Measurements from ENCODE around the gene CROCC.
"Not testable (repeated sequence)": the region's sequence is repeated elsewhere in the genome, so short reads cannot be mapped to it uniquely, and the experiment has no call there.

Gene CROCC

GRCh38 chr1:16921391-16922185, at the start of gene CROCC:
Gene CROCC, plus strand, starts transcription at chr1:16921931. Its CDS starts 88 bp downstream, at chr1:16922019.
- Histone ChIP-seq H3K4me3 (ENCODE audit: low read depth, low read length) (peak within 1 kb of the TSS; percentile 64), H3K9me3 (ENCODE audit: control insufficient read depth, insufficient read depth, low read length) (no peaks in the 10 kb centered on the region), H3K27ac (ENCODE audit: low read depth, low read length) (peak within 1 kb of the TSS; percentile 65), H3K4me1 (ENCODE audit: control insufficient read depth, insufficient read depth, low read length) (peaks cover 14% of the 10 kb centered on the region), H3K9ac (ENCODE audit: low read depth, low read length) (peak within 1 kb of the TSS; percentile 7; the same call in 1 of the 2 replicates), H3K36me3 (ENCODE audit: control insufficient read depth, insufficient read depth, low read length) (peaks cover 11% of the 10 kb centered on the region), H3K27me3 (ENCODE audit: control insufficient read depth, insufficient read depth, low read length) (no peaks in the 10 kb centered on the region)

GRCh38 chr1:16872152-16873075, 49.3 kb upstream of the CROCC start:
- Histone ChIP-seq H3K27me3 (ENCODE audit: control insufficient read depth, insufficient read depth, low read length) (peaks cover 31% of the 10 kb centered on the region), H3K27ac (ENCODE audit: low read depth, low read length) (peak overlapping the region; percentile 40), H3K4me3 (ENCODE audit: low read depth, low read length) (peak overlapping the region; percentile 83)
- not testable (repeated sequence) for H3K9me3 ChIP-seq (ENCODE audit: control insufficient read depth, insufficient read depth, low read length); H3K36me3 ChIP-seq (ENCODE audit: control insufficient read depth, insufficient read depth, low read length); H3K9ac ChIP-seq (ENCODE audit: low read depth, low read length); H3K4me1 ChIP-seq (ENCODE audit: control insufficient read depth, insufficient read depth, low read length)

GRCh38 chr1:16873076-16873879, 48.5 kb upstream of the CROCC start:
- not testable (repeated sequence) for H3K27ac ChIP-seq (ENCODE audit: low read depth, low read length); H3K4me1 ChIP-seq (ENCODE audit: control insufficient read depth, insufficient read depth, low read length); H3K9ac ChIP-seq (ENCODE audit: low read depth, low read length); H3K36me3 ChIP-seq (ENCODE audit: control insufficient read depth, insufficient read depth, low read length); H3K9me3 ChIP-seq (ENCODE audit: control insufficient read depth, insufficient read depth, low read length)
- Histone ChIP-seq H3K27me3 (ENCODE audit: control insufficient read depth, insufficient read depth, low read length) (peaks cover 31% of the 10 kb centered on the region), H3K4me3 (ENCODE audit: low read depth, low read length) (peak overlapping the region; percentile 83)

- H3K4me1 ChIP-seq (ENCODE audit: control insufficient read depth, insufficient read depth, low read length); H3K27ac ChIP-seq (ENCODE audit: low read depth, low read length); H3K9ac ChIP-seq (ENCODE audit: low read depth, low read length); H3K9me3 ChIP-seq (ENCODE audit: control insufficient read depth, insufficient read depth, low read length); H3K36me3 ChIP-seq (ENCODE audit: control insufficient read depth, insufficient read depth, low read length): not testable (repeated sequence)
- Histone ChIP-seq H3K27me3 (ENCODE audit: control insufficient read depth, insufficient read depth, low read length) (peaks cover 34% of the 10 kb centered on the region), H3K4me3 (ENCODE audit: low read depth, low read length) (peak overlapping the region; percentile 46; the same call in 1 of the 2 replicates)
These were observed 46.6 kb upstream of the CROCC start for GRCh38 chr1:16874968-16875765.

- not testable (repeated sequence) for H3K36me3 ChIP-seq (ENCODE audit: control insufficient read depth, insufficient read depth, low read length); H3K27me3 ChIP-seq (ENCODE audit: control insufficient read depth, insufficient read depth, low read length)
These were observed 40.0 kb upstream of the CROCC start for GRCh38 chr1:16881742-16882141.

GRCh38 chr1:16882986-16883385, 38.7 kb upstream of the CROCC start:
- Histone ChIP-seq H3K4me3 (ENCODE audit: low read depth, low read length) (no peak overlapping the region), H3K4me1 (ENCODE audit: control insufficient read depth, insufficient read depth, low read length) (peaks cover 3% of the 10 kb centered on the region), H3K36me3 (ENCODE audit: control insufficient read depth, insufficient read depth, low read length) (no peaks in the 10 kb centered on the region), H3K9ac (ENCODE audit: low read depth, low read length) (no peak overlapping the region), H3K27ac (ENCODE audit: low read depth, low read length) (no peak overlapping the region), H3K27me3 (ENCODE audit: control insufficient read depth, insufficient read depth, low read length) (0 out of 2 replicates have a peak, but pooled peaks cover 3% of the 10 kb centered on the region), H3K9me3 (ENCODE audit: control insufficient read depth, insufficient read depth, low read length) (no peaks in the 10 kb centered on the region)

More at GRCh38 chr1:16881742-16882141, 40.0 kb upstream of the CROCC start:
- H3K9ac ChIP-seq (ENCODE audit: low read depth, low read length); H3K4me1 ChIP-seq (ENCODE audit: control insufficient read depth, insufficient read depth, low read length); H3K9me3 ChIP-seq (ENCODE audit: control insufficient read depth, insufficient read depth, low read length); H3K27ac ChIP-seq (ENCODE audit: low read depth, low read length); H3K4me3 ChIP-seq (ENCODE audit: low read depth, low read length): not testable (repeated sequence)

- H3K4me3 ChIP-seq (ENCODE audit: low read depth, low read length); H3K27ac ChIP-seq (ENCODE audit: low read depth, low read length); H3K36me3 ChIP-seq (ENCODE audit: control insufficient read depth, insufficient read depth, low read length); H3K27me3 ChIP-seq (ENCODE audit: control insufficient read depth, insufficient read depth, low read length); H3K9me3 ChIP-seq (ENCODE audit: control insufficient read depth, insufficient read depth, low read length); H3K9ac ChIP-seq (ENCODE audit: low read depth, low read length); H3K4me1 ChIP-seq (ENCODE audit: control insufficient read depth, insufficient read depth, low read length): not testable (repeated sequence)
These were observed 37.2 kb upstream of the CROCC start for GRCh38 chr1:16884487-16884886.

GRCh38 chr1:16886860-16887605, 34.7 kb upstream of the CROCC start:
- Histone ChIP-seq H3K4me1 (ENCODE audit: control insufficient read depth, insufficient read depth, low read length) (peaks cover 6% of the 10 kb centered on the region), H3K4me3 (ENCODE audit: low read depth, low read length) (no peak overlapping the region), H3K36me3 (ENCODE audit: control insufficient read depth, insufficient read depth, low read length) (no peaks in the 10 kb centered on the region), H3K27me3 (ENCODE audit: control insufficient read depth, insufficient read depth, low read length) (no peaks in the 10 kb centered on the region), H3K9me3 (ENCODE audit: control insufficient read depth, insufficient read depth, low read length) (no peaks in the 10 kb centered on the region), H3K9ac (ENCODE audit: low read depth, low read length) (no peak overlapping the region), H3K27ac (ENCODE audit: low read depth, low read length) (no peak overlapping the region)

- Histone ChIP-seq H3K27ac (ENCODE audit: low read depth, low read length) (peak overlapping the region; percentile 89), H3K4me3 (ENCODE audit: low read depth, low read length) (peak overlapping the region; percentile 83), H3K9me3 (ENCODE audit: control insufficient read depth, insufficient read depth, low read length) (no peaks in the 10 kb centered on the region), H3K4me1 (ENCODE audit: control insufficient read depth, insufficient read depth, low read length) (peaks cover 6% of the 10 kb centered on the region), H3K9ac (ENCODE audit: low read depth, low read length) (peak overlapping the region; percentile 77), H3K36me3 (ENCODE audit: control insufficient read depth, insufficient read depth, low read length) (no peaks in the 10 kb centered on the region), H3K27me3 (ENCODE audit: control insufficient read depth, insufficient read depth, low read length) (no peaks in the 10 kb centered on the region)
These were observed 32.6 kb upstream of the CROCC start for GRCh38 chr1:16888860-16889816.

Measured in HUES48 (cell line).